ENCODE data around the gene TFB2M.

The TFB2M gene

GRCh38 chr1:246552110-246552509, 14.0 kb downstream of the TFB2M start:
- no peak for DNase-seq (ENCODE audit: low spot score)

DNA sequence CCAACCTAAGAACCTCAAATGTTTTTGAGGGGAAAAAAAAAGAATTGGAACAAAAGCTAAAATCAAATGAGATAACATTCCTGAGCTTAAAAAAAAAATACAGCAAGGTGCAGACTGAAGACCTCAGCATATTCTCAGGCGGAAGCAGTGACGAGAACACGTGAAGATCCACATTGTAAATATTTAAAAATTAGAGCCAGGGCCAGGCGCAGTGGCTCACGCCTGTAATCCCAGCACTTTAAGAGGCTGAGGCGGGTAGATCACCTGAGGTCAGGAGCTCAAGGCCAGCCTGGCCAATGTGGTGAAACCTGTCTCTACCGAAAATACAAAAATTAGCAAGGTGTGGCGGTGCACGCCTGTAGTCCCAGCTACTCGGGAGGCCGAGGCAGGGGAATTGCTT, 15.7 kb downstream of the TFB2M start:
- no peak for DNase-seq (ENCODE audit: low spot score)

DNA sequence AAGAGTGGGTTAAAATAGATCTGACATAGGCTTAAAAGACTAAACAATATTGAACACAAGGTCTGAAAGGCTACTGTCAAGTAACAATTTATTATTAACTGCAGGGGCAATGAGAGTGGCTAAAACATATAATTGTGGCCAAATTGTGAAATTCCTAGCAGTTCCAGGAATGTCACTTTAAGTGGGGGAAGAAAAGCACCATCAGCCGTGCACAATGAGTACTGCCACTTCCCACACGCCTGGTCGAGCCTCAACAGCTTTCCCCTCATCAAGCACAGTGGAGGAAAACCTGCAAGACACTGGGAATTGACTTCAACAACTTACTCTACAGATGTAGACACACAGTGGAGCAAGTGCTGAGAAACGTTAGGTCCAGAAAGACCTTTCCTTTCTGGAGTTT, 16.4 kb downstream of the TFB2M start:
- DNase-seq (ENCODE audit: low spot score): no peak

DNA sequence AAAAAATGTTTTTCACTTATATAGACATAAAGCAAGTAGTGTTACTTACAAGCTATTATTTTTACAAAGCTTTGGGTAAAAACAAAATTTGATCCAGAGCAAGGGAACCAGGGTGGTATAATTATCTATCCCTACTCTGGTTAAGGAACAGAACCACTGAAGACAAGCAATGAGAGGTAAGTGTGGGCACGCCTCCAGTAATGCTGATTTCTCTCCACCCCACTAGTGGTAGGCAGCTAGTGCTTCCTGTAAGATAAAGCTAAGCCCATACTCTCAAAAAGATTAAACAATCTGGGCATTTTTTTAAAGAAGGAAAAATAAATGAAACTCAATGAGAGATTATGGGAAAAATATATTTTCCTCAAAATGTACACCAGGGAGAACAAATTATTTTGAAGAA, 22.1 kb downstream of the TFB2M start:
- peak; percentile 28 for DNase-seq (ENCODE audit: low spot score)

- no peak for DNase-seq (ENCODE audit: low spot score)
Measured at GRCh38 chr1:246540738-246541491, 25.1 kb downstream of the TFB2M start.

- DNase-seq (ENCODE audit: low spot score): no peak
Measured at GRCh38 chr1:246537887-246538286, 28.2 kb downstream of the TFB2M start.

GRCh38 chr1:246537441-246537840, 28.6 kb downstream of the TFB2M start:
- no peak for DNase-seq (ENCODE audit: low spot score)

DNA sequence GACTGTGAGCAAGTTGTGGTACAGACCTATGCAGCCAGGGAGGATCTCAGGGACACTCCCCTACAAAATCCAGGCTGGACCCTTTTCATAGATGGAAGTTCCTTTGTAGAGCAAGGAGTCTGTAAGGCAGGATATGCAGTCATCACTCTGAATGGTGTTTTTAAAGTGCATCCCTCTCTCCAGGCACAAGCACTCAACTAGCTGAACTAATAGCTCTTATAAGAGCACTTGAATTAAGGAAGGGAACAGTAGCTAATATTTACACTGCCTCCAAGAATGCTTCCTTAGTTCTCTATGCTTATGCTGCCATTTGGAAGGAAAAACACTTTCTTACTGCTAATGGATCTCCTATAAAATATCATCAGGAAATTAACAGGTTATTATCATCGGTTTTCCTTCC, 31.9 kb downstream of the TFB2M start:
- DNase-seq (ENCODE audit: low spot score): no peak

DNA sequence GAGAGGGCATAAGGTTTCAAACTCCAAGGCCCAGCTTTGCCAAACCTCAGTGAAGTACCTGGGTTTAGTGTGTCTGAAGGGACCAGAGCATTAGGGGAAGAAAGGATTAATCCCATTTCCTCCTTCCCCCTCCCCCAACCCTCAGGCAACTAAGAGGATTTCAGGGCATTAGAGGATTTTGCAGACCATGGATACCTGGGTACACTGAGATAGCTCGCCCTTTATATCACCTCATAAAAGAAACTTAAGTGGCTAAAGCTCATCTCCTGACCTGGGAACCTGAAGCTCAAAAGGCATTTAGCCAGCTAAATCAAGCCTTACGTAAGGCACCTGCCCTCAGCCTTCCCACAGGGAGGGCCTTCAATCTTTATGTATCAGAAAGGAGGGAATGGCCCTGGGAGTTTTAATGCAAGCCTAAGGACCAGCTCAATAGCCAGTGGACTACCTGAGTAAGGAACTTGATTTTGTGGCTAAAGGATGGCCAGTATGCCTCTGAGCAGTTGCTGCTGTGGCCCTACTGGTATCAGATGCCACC, 32.6 kb downstream of the TFB2M start:
- DNase-seq (ENCODE audit: low spot score): no peak

DNA sequence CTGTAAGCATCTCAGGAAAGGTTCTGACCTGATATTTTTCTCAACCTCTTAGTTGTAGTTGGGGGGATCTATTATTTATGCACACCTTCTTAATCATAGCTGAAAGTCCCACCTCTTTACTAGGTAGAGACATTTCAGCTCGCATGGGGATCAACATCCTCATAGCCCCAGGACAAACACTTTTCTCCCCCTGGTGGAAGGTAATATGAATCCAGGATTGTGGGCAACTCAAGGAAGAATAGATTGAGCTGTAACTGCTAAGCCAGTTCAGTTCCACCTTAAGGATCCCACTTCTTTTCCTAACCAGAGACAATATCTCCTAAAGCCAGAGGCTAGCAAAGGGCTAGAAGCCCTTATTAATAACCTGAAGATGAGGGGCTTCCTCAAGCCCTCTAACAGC, 33.5 kb downstream of the TFB2M start:
- no peak for DNase-seq (ENCODE audit: low spot score)

DNA sequence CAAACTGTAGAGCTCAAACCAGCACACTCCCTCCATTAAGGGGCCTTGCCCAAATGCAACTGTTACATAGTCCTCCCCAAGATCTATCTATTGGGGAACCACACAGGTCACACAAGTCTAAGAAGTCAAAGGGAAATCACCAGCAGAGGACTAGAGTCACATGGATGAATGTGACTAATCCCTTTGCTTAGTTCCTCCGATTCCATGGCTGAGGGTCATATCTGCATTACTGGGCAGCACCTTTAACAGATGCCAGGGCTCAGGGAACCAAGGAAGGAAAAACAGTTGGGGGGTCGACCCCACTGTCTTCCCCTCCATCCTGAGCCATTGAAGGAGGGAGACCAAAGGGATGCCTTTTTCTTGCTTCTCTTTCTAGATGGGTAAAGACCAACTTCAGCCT, 35.6 kb downstream of the TFB2M start:
- DNase-seq (ENCODE audit: low spot score): no peak

DNA sequence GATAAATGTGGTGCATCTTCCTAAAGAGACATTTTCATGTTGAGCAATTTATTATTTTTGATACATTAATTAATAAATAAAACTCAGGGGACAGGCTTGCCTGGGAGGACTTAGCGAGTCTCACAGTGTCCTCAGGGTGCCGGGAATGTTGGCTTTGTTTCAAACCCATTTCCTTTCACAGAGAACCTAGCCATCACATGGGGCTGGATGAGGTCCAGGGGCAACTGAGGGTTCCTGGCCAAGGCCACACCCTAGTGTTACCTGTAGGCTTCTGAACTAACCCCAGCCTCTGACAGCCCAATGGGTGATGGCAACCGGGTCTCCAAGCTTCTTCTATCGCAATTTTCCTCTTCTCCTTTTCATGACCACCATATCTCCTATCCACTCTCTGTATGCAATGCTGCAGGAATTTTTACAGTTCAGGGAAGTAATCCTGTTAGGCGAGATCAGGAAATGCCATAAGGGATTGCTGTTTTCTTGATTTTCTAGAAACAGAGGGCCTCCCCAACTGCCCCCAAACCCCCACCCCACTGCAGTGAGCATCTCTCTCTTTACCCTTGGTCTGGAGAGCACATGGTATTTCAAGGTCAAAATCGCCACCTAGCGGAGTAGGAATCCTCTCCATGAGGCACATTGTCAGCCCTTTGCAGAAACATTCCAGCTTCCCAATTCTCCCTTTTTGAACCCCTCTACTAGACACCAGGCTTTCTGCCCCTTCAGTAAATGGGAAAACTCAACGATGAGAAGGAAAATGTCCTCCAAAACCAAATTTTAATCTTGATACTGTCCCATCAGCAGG, 36.9 kb downstream of the TFB2M start:
- DNase-seq (ENCODE audit: low spot score): no peak

DNA sequence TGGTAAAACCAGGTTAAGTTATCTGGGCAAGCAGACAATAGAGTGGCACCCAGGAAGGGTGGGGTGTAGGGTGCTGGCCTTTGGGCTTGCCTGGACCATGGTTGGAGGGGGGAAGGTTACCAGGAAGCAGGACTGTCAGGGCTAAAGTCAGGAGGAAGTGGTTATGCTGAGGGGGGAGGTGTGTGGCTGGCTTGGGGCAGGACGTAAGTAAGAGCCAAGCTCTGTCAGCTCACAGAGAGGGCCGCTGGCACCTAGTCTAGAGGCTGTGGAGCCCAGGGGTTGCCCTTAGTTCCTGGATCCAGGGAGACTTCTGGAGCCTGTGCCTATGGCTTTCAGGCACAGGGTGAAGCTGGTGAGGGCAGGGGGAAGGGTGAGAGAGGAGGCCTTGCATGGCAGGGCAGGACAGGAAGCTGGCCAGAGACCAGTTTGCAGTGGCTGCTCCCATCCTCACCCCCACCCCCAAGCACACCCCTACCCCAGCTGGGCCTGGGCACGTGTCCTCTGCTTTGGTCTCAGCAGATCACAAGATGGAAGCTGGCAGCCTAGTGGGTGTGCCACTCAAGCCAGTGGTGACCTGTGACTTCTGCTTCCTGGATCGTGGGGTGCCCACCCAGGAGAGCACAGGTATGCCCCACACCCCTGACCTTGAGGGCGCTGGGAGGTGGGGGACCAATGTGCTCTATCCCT, 38.5 kb downstream of the TFB2M start:
- DNase-seq (ENCODE audit: low spot score): no peak

DNA sequence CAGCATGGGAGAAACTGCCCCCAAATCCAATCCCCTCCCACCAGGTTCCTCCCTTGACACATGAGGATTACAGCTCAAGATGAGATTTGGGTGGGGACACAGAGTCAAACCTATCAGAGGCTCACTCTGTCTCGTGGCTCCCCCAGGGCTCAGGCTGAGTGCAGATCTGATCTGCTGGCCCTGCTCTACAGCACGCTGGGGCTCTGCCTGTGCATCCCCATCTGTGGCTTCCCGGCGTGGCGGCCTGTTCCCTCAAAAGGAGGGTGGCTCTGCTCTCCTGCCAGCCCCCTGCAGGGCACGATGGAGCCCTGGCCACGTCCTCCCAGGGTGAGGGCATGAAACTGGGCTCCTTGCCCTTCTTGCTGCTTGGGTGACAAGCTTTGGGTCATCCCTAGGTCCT, 39.1 kb downstream of the TFB2M start:
- DNase-seq (ENCODE audit: low spot score): no peak

- no peak for DNase-seq (ENCODE audit: low spot score)
Measured at GRCh38 chr1:246526380-246526779, 39.7 kb downstream of the TFB2M start.

DNA sequence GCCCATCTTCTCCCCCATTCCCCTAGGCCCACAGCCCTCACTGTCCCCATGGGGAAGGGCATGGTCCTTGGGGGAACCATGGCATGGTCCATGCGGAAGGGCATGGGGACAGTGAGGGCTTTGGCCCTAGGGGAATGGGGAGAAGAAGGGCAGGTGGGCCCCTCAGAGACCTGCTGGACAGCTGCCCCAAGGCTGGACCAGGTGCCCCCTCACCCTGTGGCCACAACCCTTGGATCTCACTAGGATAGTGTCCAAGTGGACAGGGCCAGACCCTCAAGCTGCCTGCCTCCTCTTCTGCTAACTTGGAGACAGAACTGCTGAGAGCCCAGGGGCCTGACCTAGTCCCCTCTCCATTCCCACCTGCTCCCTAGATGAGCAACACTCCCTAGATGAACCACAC, 46.5 kb downstream of the TFB2M start:
- no peak for DNase-seq (ENCODE audit: low spot score)

- no peak for DNase-seq (ENCODE audit: low spot score)
Measured at GRCh38 chr1:246518456-246519205, 47.4 kb downstream of the TFB2M start.

- no peak for DNase-seq (ENCODE audit: low spot score)
Measured at GRCh38 chr1:246517391-246517790, 48.7 kb downstream of the TFB2M start.

DNA sequence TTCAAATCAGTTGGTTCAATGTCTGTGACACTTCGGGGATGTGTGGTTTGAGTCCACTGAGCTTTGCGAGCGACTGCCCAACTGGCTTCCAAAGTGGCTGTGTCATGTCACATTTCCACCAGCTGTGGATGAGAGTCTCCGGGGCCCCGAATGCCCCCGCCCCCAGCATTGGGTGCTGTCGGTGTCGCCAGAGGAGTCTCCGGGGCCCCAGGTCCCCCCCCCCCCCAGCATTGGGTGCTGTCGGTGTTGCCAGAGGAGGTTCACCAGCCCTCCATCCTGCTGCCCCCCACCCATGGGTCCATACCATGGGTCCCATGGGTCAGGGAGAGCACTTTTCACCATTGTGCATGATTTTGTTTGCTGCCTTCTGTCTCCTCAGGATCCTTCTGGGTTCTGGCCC, 49.9 kb downstream of the TFB2M start:
- DNase-seq (ENCODE audit: low spot score): no peak

DNA sequence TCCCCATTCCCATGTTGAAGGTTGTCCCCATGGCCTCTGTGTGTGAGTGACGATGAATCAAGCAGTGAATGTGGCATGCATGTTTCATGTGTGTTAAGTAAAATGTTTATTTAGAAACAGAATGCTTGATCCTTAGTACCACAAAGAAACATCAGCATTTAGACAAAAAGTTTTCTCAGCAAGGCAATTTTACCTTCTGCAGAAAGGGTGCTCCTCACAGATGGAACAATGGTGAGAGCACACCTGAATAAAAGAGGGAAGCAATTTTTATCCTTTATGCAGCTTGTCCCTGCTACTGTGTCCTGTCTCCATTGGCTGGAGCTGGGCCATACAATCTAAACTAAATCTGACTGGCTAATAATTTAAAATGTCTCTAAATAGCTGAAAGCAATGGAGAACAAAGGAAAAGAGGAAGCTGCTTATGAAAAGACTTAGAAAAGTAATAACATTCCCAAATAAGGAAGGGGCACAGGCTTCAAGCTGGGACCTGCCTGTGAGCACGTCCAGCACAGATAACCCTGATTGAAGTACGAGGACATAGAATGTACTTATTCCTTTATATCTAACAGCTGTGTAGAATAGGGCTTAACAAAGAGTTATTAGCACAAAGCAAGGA, 50.6 kb downstream of the TFB2M start:
- no peak for DNase-seq (ENCODE audit: low spot score)

DNA sequence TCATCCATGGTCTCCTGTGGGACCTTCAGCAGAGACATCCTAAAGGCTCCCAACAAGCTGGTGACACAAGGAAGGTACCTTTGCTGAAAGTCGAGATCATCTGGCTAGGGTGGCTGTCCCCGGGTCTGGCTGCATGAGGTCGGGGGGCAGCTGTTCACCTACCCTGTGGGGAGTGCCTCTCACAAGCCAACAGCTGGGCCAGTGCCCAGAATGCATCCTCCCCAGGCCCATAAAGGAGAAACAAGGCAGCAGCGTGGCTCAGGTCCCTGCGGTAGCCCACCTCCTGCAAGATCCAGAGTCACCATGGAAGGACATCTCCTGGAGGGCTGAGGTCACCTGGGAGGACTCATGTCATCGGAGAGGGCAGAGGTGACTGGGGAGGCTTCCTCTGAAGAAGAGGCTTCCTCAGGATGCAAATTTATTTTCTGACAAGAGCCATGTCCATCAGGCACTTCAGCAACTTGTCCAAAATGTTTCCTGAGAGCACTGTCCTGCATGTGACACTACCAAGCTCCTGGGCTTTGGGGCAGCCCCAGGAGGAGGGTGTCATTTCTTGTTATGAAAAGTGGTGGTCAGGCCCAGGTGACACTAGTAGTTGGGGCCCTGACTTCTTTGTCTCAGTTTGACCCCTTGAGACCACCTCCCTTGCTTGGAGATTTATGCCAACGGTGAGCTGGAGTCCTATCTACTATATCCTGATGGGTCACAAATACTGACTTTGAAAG, 52.3 kb downstream of the TFB2M start:
- DNase-seq (ENCODE audit: low spot score): no peak
